PFSK-1 (cell line): ENCODE results near the gene INHBB.

ENCODE experiments used
- POLR2AphosphoS5 ChIP-seq: IDR thresholded peaks from 2 replicates; pipeline ENCODE4 v1.6.1; 2012; ENCODE audit warnings: low read depth, mild to moderate bottlenecking, control low read depth, low read length, moderate library complexity
- TAF1 ChIP-seq: IDR thresholded peaks from 2 replicates; pipeline ENCODE4 v1.6.1; 2012; ENCODE audit warnings: low read length, control low read depth, borderline replicate concordance; ENCODE audit not compliant: insufficient read depth

GRCh38 chr2:120384486-120385354 is 38.8 kb downstream of the INHBB start:
- no peak for TF ChIP-seq POLR2AphosphoS5
- no peak for TF ChIP-seq TAF1
